SK-N-SH treated with all-trans-retinoic acid at 6 μM for 48 hours (cell line): ENCODE results near the gene CACNA1D.

Source experiments
- ATAC-seq: fragments of 200-7000 bp; cut with Tn5 transposase; 3 replicates; pipeline ENCODE4 v1.9.1; 2020; ENCODE audit warnings: mild to moderate bottlenecking, moderate library complexity
- ARNTL ChIP-seq: fragments of 450-650 bp; formaldehyde crosslinking; IDR thresholded peaks from 2 replicates; pipeline ENCODE4 v1.5.0; 2020; ENCODE audit warnings: low read depth, mild to moderate bottlenecking, moderate library complexity, borderline replicate concordance
- CSDC2 ChIP-seq: fragments of 250-450 bp; sonication (Bioruptor Pico); IDR thresholded peaks from 2 replicates; pipeline ENCODE4 v1.5.0; 2020; ENCODE audit warnings: mild to moderate bottlenecking, moderate library complexity
- ESRRG ChIP-seq: fragments of 250-450 bp; sonication (Bioruptor Pico); IDR thresholded peaks from 2 replicates; pipeline ENCODE4 v1.6.1; 2021; ENCODE audit warnings: mild to moderate bottlenecking
- GLIS3 ChIP-seq: fragments of 250-450 bp; sonication (Bioruptor Pico); IDR thresholded peaks from 2 replicates; pipeline ENCODE4 v1.5.0; 2020; ENCODE audit warnings: mild to moderate bottlenecking, moderate library complexity
- OSR1 ChIP-seq: fragments of 250-450 bp; sonication (Bioruptor Pico); IDR thresholded peaks from 2 replicates; pipeline ENCODE4 v1.8.0; 2022; ENCODE audit warnings: moderate library complexity, mild to moderate bottlenecking, inconsistent platforms
- RARB ChIP-seq: fragments of 250-450 bp; sonication (Bioruptor Pico); IDR thresholded peaks from 2 replicates; pipeline ENCODE4 v1.8.0; 2021; ENCODE audit warnings: mild to moderate bottlenecking, moderate library complexity
- TCF4 ChIP-seq: fragments of 250-450 bp; sonication (Bioruptor Pico); IDR thresholded peaks from 2 replicates; pipeline ENCODE4 v1.8.0; 2021; ENCODE audit warnings: mild to moderate bottlenecking, moderate library complexity, borderline replicate concordance
- TOX ChIP-seq: fragments of 250-450 bp; sonication (Bioruptor Pico); IDR thresholded peaks from 2 replicates; pipeline ENCODE4 v1.8.0; 2021; ENCODE audit warnings: mild to moderate bottlenecking, moderate library complexity, borderline replicate concordance
- ZFP30 ChIP-seq: fragments of 450-650 bp; formaldehyde crosslinking; IDR thresholded peaks from 2 replicates; pipeline ENCODE4 v1.5.0; 2022; ENCODE audit warnings: mild to moderate bottlenecking, moderate library complexity
- ZNF565 ChIP-seq: fragments of 450-650 bp; formaldehyde crosslinking; conservative IDR thresholded peaks from 2 replicates; pipeline ENCODE4 v1.5.0; 2020; ENCODE audit warnings: low read depth, mild to moderate bottlenecking, moderate library complexity
- ZNF70 ChIP-seq: fragments of 450-650 bp; formaldehyde crosslinking; IDR thresholded peaks from 2 replicates; pipeline ENCODE4 v1.5.0; 2020; ENCODE audit warnings: mild to moderate bottlenecking, moderate library complexity
- TF ChIP-seq, protein P1 (sequence below): fragments of 250-450 bp; sonication (Bioruptor Pico); IDR thresholded peaks from 2 replicates; pipeline ENCODE4 v1.5.0; 2020; ENCODE audit warnings: mild to moderate bottlenecking, moderate library complexity
- TF ChIP-seq, protein P2 (sequence below): fragments of 250-450 bp; sonication (Bioruptor Pico); IDR thresholded peaks from 2 replicates; pipeline ENCODE4 v1.5.1; 2021; ENCODE audit warnings: mild to moderate bottlenecking, moderate library complexity
- TF ChIP-seq, protein P3 (sequence below): fragments of 250-450 bp; sonication (Bioruptor Pico); IDR thresholded peaks from 2 replicates; pipeline ENCODE4 v1.5.1; 2020; ENCODE audit warnings: low read depth, mild to moderate bottlenecking, moderate library complexity
- TF ChIP-seq, protein P4 (sequence below): fragments of 250-450 bp; sonication (Bioruptor Pico); IDR thresholded peaks from 2 replicates; pipeline ENCODE4 v1.8.0; 2021; ENCODE audit warnings: low read depth, mild to moderate bottlenecking, moderate library complexity, borderline replicate concordance

The CACNA1D gene

DNA sequence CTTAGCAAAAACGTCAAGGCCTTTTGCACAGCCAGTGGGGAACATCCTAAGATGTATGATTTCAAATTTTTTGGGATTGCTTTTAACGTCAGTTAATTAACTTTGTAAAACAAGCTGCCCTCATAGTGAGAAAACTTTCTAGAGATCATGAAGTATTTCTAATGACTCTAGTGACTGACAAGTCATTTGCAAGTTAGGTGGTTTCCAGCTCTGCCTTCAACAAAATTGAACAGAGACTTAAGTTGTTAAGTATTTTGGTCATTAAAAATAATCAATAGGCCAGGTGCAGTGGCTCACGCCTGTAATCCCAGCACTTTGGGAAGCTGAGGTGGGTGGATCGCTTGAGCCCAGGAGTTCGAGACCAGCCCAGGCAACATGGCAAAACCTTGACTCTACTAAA lies 280.6 kb downstream of the CACNA1D start:
- TF ChIP-seq TOX (CRISPR knock-in tag) (no peak), RARB (no peak), GLIS3 (CRISPR knock-in tag) (no peak), ESRRG (CRISPR knock-in tag) (no peak), ZFP30 (CRISPR knock-in tag) (no peak), TCF4 (CRISPR knock-in tag) (no peak)
- TF ChIP-seq, protein P1, sequence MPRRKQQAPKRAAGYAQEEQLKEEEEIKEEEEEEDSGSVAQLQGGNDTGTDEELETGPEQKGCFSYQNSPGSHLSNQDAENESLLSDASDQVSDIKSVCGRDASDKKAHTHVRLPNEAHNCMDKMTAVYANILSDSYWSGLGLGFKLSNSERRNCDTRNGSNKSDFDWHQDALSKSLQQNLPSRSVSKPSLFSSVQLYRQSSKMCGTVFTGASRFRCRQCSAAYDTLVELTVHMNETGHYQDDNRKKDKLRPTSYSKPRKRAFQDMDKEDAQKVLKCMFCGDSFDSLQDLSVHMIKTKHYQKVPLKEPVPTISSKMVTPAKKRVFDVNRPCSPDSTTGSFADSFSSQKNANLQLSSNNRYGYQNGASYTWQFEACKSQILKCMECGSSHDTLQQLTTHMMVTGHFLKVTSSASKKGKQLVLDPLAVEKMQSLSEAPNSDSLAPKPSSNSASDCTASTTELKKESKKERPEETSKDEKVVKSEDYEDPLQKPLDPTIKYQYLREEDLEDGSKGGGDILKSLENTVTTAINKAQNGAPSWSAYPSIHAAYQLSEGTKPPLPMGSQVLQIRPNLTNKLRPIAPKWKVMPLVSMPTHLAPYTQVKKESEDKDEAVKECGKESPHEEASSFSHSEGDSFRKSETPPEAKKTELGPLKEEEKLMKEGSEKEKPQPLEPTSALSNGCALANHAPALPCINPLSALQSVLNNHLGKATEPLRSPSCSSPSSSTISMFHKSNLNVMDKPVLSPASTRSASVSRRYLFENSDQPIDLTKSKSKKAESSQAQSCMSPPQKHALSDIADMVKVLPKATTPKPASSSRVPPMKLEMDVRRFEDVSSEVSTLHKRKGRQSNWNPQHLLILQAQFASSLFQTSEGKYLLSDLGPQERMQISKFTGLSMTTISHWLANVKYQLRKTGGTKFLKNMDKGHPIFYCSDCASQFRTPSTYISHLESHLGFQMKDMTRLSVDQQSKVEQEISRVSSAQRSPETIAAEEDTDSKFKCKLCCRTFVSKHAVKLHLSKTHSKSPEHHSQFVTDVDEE (CRISPR knock-in tag), result no peak
- TF ChIP-seq, protein P2, sequence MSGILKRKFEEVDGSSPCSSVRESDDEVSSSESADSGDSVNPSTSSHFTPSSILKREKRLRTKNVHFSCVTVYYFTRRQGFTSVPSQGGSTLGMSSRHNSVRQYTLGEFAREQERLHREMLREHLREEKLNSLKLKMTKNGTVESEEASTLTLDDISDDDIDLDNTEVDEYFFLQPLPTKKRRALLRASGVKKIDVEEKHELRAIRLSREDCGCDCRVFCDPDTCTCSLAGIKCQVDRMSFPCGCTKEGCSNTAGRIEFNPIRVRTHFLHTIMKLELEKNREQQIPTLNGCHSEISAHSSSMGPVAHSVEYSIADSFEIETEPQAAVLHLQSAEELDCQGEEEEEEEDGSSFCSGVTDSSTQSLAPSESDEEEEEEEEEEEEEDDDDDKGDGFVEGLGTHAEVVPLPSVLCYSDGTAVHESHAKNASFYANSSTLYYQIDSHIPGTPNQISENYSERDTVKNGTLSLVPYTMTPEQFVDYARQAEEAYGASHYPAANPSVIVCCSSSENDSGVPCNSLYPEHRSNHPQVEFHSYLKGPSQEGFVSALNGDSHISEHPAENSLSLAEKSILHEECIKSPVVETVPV (CRISPR knock-in tag), result no peak
- TF ChIP-seq, protein P3, sequence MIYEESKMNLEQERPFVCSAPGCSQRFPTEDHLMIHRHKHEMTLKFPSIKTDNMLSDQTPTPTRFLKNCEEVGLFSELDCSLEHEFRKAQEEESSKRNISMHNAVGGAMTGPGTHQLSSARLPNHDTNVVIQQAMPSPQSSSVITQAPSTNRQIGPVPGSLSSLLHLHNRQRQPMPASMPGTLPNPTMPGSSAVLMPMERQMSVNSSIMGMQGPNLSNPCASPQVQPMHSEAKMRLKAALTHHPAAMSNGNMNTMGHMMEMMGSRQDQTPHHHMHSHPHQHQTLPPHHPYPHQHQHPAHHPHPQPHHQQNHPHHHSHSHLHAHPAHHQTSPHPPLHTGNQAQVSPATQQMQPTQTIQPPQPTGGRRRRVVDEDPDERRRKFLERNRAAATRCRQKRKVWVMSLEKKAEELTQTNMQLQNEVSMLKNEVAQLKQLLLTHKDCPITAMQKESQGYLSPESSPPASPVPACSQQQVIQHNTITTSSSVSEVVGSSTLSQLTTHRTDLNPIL (CRISPR knock-in tag), result no peak
- TF ChIP-seq, all 23 proteins: peak for 0
- ATAC-seq, result no peak

DNA sequence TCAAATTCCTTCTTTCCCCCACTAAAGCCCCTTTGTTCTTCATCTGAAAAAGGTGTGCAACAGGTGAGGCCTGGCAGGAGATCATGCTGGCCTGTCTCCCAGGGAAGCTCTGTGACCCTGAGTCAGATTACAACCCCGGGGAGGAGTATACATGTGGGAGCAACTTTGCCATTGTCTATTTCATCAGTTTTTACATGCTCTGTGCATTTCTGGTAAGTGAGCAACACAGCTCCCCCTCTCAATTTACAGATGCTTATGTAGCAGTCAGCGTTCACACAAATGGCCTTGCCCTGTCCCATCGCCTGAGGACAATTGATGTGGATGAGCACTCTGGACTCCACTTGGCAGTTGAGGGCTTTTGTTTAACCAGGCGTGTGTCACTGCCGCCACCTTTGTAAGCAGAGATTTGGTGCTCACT lies 281.4 kb downstream of the CACNA1D start:
- no peak for TF ChIP-seq OSR1 (CRISPR knock-in tag)
- TF ChIP-seq, protein P4, sequence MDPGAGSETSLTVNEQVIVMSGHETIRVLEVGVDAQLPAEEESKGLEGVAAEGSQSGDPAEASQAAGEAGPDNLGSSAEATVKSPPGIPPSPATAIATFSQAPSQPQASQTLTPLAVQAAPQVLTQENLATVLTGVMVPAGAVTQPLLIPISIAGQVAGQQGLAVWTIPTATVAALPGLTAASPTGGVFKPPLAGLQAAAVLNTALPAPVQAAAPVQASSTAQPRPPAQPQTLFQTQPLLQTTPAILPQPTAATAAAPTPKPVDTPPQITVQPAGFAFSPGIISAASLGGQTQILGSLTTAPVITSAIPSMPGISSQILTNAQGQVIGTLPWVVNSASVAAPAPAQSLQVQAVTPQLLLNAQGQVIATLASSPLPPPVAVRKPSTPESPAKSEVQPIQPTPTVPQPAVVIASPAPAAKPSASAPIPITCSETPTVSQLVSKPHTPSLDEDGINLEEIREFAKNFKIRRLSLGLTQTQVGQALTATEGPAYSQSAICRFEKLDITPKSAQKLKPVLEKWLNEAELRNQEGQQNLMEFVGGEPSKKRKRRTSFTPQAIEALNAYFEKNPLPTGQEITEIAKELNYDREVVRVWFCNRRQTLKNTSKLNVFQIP (CRISPR knock-in tag), result no peak
- TF ChIP-seq ARNTL, result no peak
- no peak for TF ChIP-seq TCF4 (CRISPR knock-in tag)
- TF ChIP-seq, protein P3 (CRISPR knock-in tag), result no peak
- no peak for TF ChIP-seq CSDC2 (CRISPR knock-in tag)
- TF ChIP-seq, protein P1 (CRISPR knock-in tag), result no peak
- no peak for TF ChIP-seq GLIS3 (CRISPR knock-in tag)
- no peak for TF ChIP-seq ZNF70 (CRISPR knock-in tag)
- TF ChIP-seq RARB, result no peak
- TF ChIP-seq, protein P2 (CRISPR knock-in tag), result no peak
- TF ChIP-seq ZNF565, result no peak
- no peak for TF ChIP-seq TOX (CRISPR knock-in tag)
- ATAC-seq, result no peak
